ENCODE data around the gene SPAG17.

GRCh38 chr1:118204648-118205047 is 19.6 kb upstream of the SPAG17 start:
- TF ChIP-seq FOXM1 (IDR thresholded peaks at IDR 0.05; ENCODE audit: low read depth) (no peak), FOXJ3 (CRISPR knock-in tag; IDR thresholded peaks at IDR 0.05) (no peak), POLR2AphosphoS5 (IDR thresholded peaks at IDR 0.05; ENCODE audit: low read depth, low read length) (no peak), SIN3A (IDR thresholded peaks at IDR 0.05; ENCODE audit: borderline replicate concordance, low read depth, low read length) (no peak), NRF1 (IDR thresholded peaks at IDR 0.05; ENCODE audit: low read depth, low read length) (no peak), TEAD4 (IDR thresholded peaks at IDR 0.05; ENCODE audit: borderline replicate concordance, insufficient read depth) (no peak), USF1 (IDR thresholded peaks at IDR 0.05; ENCODE audit: borderline replicate concordance, low read depth) (no peak), RAD21 (IDR thresholded peaks at IDR 0.05; ENCODE audit: low read length) (no peak), EP300 (IDR thresholded peaks at IDR 0.05; ENCODE audit: borderline replicate concordance in 1 of 2, low read depth in 1 of 2, low read length in 1 of 2) (no peak)
- TF ChIP-seq, protein P1, sequence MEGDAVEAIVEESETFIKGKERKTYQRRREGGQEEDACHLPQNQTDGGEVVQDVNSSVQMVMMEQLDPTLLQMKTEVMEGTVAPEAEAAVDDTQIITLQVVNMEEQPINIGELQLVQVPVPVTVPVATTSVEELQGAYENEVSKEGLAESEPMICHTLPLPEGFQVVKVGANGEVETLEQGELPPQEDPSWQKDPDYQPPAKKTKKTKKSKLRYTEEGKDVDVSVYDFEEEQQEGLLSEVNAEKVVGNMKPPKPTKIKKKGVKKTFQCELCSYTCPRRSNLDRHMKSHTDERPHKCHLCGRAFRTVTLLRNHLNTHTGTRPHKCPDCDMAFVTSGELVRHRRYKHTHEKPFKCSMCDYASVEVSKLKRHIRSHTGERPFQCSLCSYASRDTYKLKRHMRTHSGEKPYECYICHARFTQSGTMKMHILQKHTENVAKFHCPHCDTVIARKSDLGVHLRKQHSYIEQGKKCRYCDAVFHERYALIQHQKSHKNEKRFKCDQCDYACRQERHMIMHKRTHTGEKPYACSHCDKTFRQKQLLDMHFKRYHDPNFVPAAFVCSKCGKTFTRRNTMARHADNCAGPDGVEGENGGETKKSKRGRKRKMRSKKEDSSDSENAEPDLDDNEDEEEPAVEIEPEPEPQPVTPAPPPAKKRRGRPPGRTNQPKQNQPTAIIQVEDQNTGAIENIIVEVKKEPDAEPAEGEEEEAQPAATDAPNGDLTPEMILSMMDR (IDR thresholded peaks at IDR 0.05): no peak
- TF ChIP-seq, protein P2, sequence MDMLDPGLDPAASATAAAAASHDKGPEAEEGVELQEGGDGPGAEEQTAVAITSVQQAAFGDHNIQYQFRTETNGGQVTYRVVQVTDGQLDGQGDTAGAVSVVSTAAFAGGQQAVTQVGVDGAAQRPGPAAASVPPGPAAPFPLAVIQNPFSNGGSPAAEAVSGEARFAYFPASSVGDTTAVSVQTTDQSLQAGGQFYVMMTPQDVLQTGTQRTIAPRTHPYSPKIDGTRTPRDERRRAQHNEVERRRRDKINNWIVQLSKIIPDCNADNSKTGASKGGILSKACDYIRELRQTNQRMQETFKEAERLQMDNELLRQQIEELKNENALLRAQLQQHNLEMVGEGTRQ (IDR thresholded peaks at IDR 0.05; ENCODE audit: borderline replicate concordance, low read depth, low read length): no peak
- TF ChIP-seq, protein P3, sequence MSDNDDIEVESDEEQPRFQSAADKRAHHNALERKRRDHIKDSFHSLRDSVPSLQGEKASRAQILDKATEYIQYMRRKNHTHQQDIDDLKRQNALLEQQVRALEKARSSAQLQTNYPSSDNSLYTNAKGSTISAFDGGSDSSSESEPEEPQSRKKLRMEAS (IDR thresholded peaks at IDR 0.05; ENCODE audit: low read depth): no peak
